IMR-90 (cell line): ENCODE measurements around the gene ATG101. TPM values are rescaled to one million over a fixed set of nuclear protein-coding genes. Genes with fewer than 3 reads are reported as not detected.

Source experiments
- ATAC-seq: fragments of 200-7000 bp; cut with Tn5 transposase; 2 replicates; pipeline ENCODE4 v1.9.1; 2020; ENCODE audit warnings: low read depth, mild to moderate bottlenecking, moderate library complexity
- BruUV-seq: library from RNA; stranded (reverse); fragments of 400-500 nt; replicated peaks from 2 replicates; lab custom pipeline; 2021; lab: Mats Ljungman, UMichigan
- CTCF ChIA-PET: fragments of 300-600 bp; formaldehyde crosslinking; extraction: SDS; loops from one replicate; lab custom pipeline; 2021; ENCODE audit warnings: antibody characterized with exemption; lab: Yijun Ruan, JAX
- POLR2A ChIA-PET: fragments of 300-600 bp; sonication (Branson Sonifier 250); formaldehyde crosslinking; loops from one replicate; lab custom pipeline; 2022; ENCODE audit warnings: antibody characterized with exemption; ENCODE audit not compliant: unreplicated experiment; lab: Charles Lee
- DNase-seq: peaks from one replicate; pipeline ENCODE4 v3.0.0; 2013
- H2AFZ ChIP-seq: replicated peaks from 2 replicates; pipeline ENCODE3; 2013; ENCODE audit warnings: low read length, mild to moderate bottlenecking; ENCODE audit not compliant: poor library complexity
- H2AK5ac ChIP-seq: 2 replicates; pipeline ENCODE4 v1.6.1; 2013; ENCODE audit warnings: low read depth, low read length, inconsistent platforms
- H2AK9ac ChIP-seq: replicated peaks from 2 replicates; pipeline ENCODE3; 2013; ENCODE audit warnings: mild to moderate bottlenecking, low read depth, low read length, moderate library complexity; ENCODE audit not compliant: poor library complexity
- H2BK120ac ChIP-seq: 2 replicates; pipeline ENCODE4 v1.6.1; 2013; ENCODE audit warnings: low read depth, low read length, inconsistent platforms
- H2BK15ac ChIP-seq: 3 replicates; pipeline ENCODE4 v1.6.1; 2013; ENCODE audit warnings: low read depth, low read length, inconsistent platforms
- H2BK20ac ChIP-seq: 2 replicates; pipeline ENCODE4 v1.6.1; 2013; ENCODE audit warnings: low read depth, mild to moderate bottlenecking, inconsistent platforms, low read length, moderate library complexity
- H2BK5ac ChIP-seq: 2 replicates; pipeline ENCODE4 v1.6.1; 2013; ENCODE audit warnings: mild to moderate bottlenecking, low read depth, low read length, inconsistent platforms; ENCODE audit not compliant: poor library complexity, severe bottlenecking
- H3K14ac ChIP-seq: replicated peaks from 2 replicates; pipeline ENCODE4 v1.6.1; 2013; ENCODE audit warnings: low read depth, low read length, inconsistent platforms
- H3K18ac ChIP-seq: 2 replicates; pipeline ENCODE4 v1.6.1; 2013; ENCODE audit warnings: low read depth, low read length, control low read depth
- H3K23ac ChIP-seq: 2 replicates; pipeline ENCODE4 v1.6.1; 2013; ENCODE audit warnings: low read depth, low read length, inconsistent platforms
- H3K27ac ChIP-seq: 2 replicates; pipeline ENCODE4 v1.5.1; 2013; ENCODE audit warnings: mild to moderate bottlenecking, control low read depth, low read length; ENCODE audit not compliant: insufficient read depth
- H3K27me3 ChIP-seq: 2 replicates; pipeline ENCODE4 v1.6.1; 2013; ENCODE audit warnings: low read length; ENCODE audit not compliant: control insufficient read depth, insufficient read depth
- H3K36me3 ChIP-seq: 2 replicates; pipeline ENCODE4 v1.6.1; 2013; ENCODE audit warnings: low read length, mixed read lengths; ENCODE audit not compliant: control insufficient read depth, insufficient read depth
- H3K4ac ChIP-seq: 2 replicates; pipeline ENCODE4 v1.6.1; 2013; ENCODE audit warnings: low read depth, low read length, inconsistent platforms
- H3K4me1 ChIP-seq: 2 replicates; pipeline ENCODE4 v1.6.1; 2013; ENCODE audit warnings: low read length, mixed read lengths; ENCODE audit not compliant: control insufficient read depth, insufficient read depth
- H3K4me2 ChIP-seq: 2 replicates; pipeline ENCODE4 v1.6.1; 2013; ENCODE audit warnings: low read depth, mild to moderate bottlenecking, control low read depth, low read length, moderate library complexity
- H3K4me3 ChIP-seq: 2 replicates; pipeline ENCODE4 v1.5.1; 2013; ENCODE audit warnings: low read depth, mild to moderate bottlenecking, control low read depth, low read length, moderate library complexity; ENCODE audit not compliant: insufficient read depth
- H3K56ac ChIP-seq: 2 replicates; pipeline ENCODE4 v1.6.1; 2013; ENCODE audit warnings: low read length, inconsistent platforms; ENCODE audit not compliant: insufficient read depth; ENCODE audit errors: extremely low read depth
- H3K79me1 ChIP-seq, 2 experiments: 2 replicates each; pipeline ENCODE4 v1.6.1; 2013; ENCODE audit warnings: low read length in 2 of 2, inconsistent platforms in 1 of 2, low read depth in 1 of 2
- H3K9ac ChIP-seq: 2 replicates; pipeline ENCODE4 v1.6.1; 2013; ENCODE audit warnings: low read depth, low read length, control low read depth
- H3K9me1 ChIP-seq: 2 replicates; pipeline ENCODE4 v1.6.1; 2013; ENCODE audit warnings: low read length, inconsistent platforms; ENCODE audit not compliant: insufficient read depth
- H3K9me3 ChIP-seq: 2 replicates; pipeline ENCODE4 v1.6.1; 2013; ENCODE audit warnings: low read length; ENCODE audit not compliant: control insufficient read depth, insufficient read depth
- H4K20me1 ChIP-seq: 2 replicates; pipeline ENCODE4 v1.6.1; 2013; ENCODE audit warnings: low read length, inconsistent platforms; ENCODE audit not compliant: insufficient read depth
- H4K5ac ChIP-seq: 2 replicates; pipeline ENCODE4 v1.6.1; 2013; ENCODE audit warnings: mild to moderate bottlenecking, low read depth, low read length, control low read depth
- H4K8ac ChIP-seq, 2 experiments: 2 replicates each; pipeline ENCODE4 v1.6.1; 2013; ENCODE audit warnings: low read depth in 2 of 2, low read length in 2 of 2, control low read depth in 1 of 2, inconsistent platforms in 1 of 2
- H4K91ac ChIP-seq: 2 replicates; pipeline ENCODE4 v1.6.1; 2013; ENCODE audit warnings: low read depth, low read length, inconsistent platforms; ENCODE audit not compliant: insufficient read depth
- CEBPB ChIP-seq: IDR thresholded peaks from 2 replicates; pipeline ENCODE4 v1.6.1; 2012; ENCODE audit warnings: low read depth, low read length, improper control_type of control experiment
- CHD1 ChIP-seq: IDR thresholded peaks from 2 replicates; pipeline ENCODE4 v1.6.1; 2012; ENCODE audit warnings: low read depth, low read length, improper control_type of control experiment
- CTCF ChIP-seq: conservative IDR thresholded peaks from 2 replicates; pipeline ENCODE4 v1.5.1; 2012; ENCODE audit warnings: mild to moderate bottlenecking, low read depth, low read length, improper control_type of control experiment
- POLR2A ChIP-seq: IDR thresholded peaks from 2 replicates; pipeline ENCODE4 v1.6.1; 2012; ENCODE audit warnings: mild to moderate bottlenecking, low read depth, low read length
- WGBS, 2 experiments: methylation state at CpG; one replicate each; pipeline versions ENCODE4 v1.1.5 to v1.1.7; 2013; ENCODE audit warnings: missing lambda C conversion rate in 2 of 2; ENCODE audit not compliant: insufficient read length in 1 of 2; ENCODE audit errors: extremely low coverage in 2 of 2; 5-methylcytosine and 5-hydroxymethylcytosine counted together
- dilution Hi-C: fragments of 300-500 bp; cut with HindIII; formaldehyde crosslinking; loops from one replicate; pipeline ENCODE4 v1.14.3; 2018; ENCODE audit warnings: low sequenced_read_pairs; ENCODE audit not compliant: unreplicated experiment
- in situ Hi-C: fragments of 300-500 bp; cut with MboI; formaldehyde crosslinking; loops from 3 replicates; pipeline ENCODE4 v1.14.3; 2019; ENCODE audit warnings: low sequenced_read_pairs, inconsistent platforms, mixed read lengths
- intact Hi-C: fragments of 100-400 bp; cut with micrococcal nuclease; formaldehyde crosslinking; loops from 2 replicates; pipeline ENCODE4 v1.10.0; 2022
- polyA plus RNA-seq, 3 experiments: library from polyadenylated mRNA; depleted of rRNA; stranded (reverse); fragments of >200 nt; gene quantifications; 2 replicates each; pipeline ENCODE4 v1.2.3, GENCODE V29; 2012; ENCODE audit warnings: low replicate concordance in 1 of 3
- total RNA-seq: library from RNA; depleted of rRNA; stranded (reverse); fragments of >200 nt; gene quantifications from 2 replicates; pipeline ENCODE4 v1.2.3, GENCODE V29; 2012

The ATG101 gene
- total and polyA plus RNA-seq, 2 of the 4 experiments (the other 2 are of a cell fraction), result 93.9 to 167 TPM

- in situ Hi-C loops (no loop called here), intact Hi-C loops (loop anchor here (2.0 kb wide), 2 partner anchors 38 to 50 kb away; no protein-coding TSS in a partner anchor), dilution Hi-C loops (no loop called here)
- peak overlapping the region; percentile 11 for H2BK5ac ChIP-seq
- no peak overlapping the region for H2BK120ac ChIP-seq
- no peak overlapping the region for H2BK15ac ChIP-seq
- H4K8ac ChIP-seq, result peak overlapping the region in 1 of 2 experiments; percentile 42; a peak in 1 of 4 replicates
- TSS peak; percentile 95 for BruUV-seq
- peak overlapping the region; percentile 2; the same call in 1 of the 2 replicates for H3K9ac ChIP-seq
- peak overlapping the region; percentile 29; the same call in 1 of the 2 replicates for H3K14ac ChIP-seq
- CTCF ChIA-PET, result interaction anchor here (1.0 to 1.6 kb wide), 5 partner anchors 9 to 50 kb away, joined by 4 to 9 read pairs (median 5); partner anchors contain the start of gene NR4A1
- H3K79me1 ChIP-seq, result peaks cover 0 to 11% of the 10 kb centered on the region in 2 experiments; a peak in 2 of 4 replicates
- H4K20me1 ChIP-seq, result no peaks in the 10 kb centered on the region
- H3K36me3 ChIP-seq, result no peaks in the 10 kb centered on the region
- ATAC-seq (peak; percentile 44), DNase-seq (peak; percentile 80)
- no peak overlapping the region for H4K91ac ChIP-seq
- H3K4me1 ChIP-seq, result peaks cover 8% of the 10 kb centered on the region
- no CpG with 5 or more reads among the region's 5 CpGs for WGBS, 2 experiments
- peak overlapping the region; percentile 17 for H2AK9ac ChIP-seq
- H3K27ac ChIP-seq, result 0 out of 2 replicates have a peak overlapping the region, but pooled peaks have one; percentile 25
- 0 out of 2 replicates have a peak overlapping the region, but pooled peaks have one; percentile 3 for H2AK5ac ChIP-seq
- H4K5ac ChIP-seq, result no peak overlapping the region
- H3K18ac ChIP-seq, result no peak overlapping the region; the same call in 1 of the 2 replicates
- 0 out of 2 replicates have a peak overlapping the region, but pooled peaks have one; percentile 12 for H2BK20ac ChIP-seq
- H2AFZ ChIP-seq, result peak overlapping the region; percentile 93
- H3K4me3 ChIP-seq, result peak overlapping the region; percentile 20; the same call in 1 of the 2 replicates
- TF ChIP-seq CEBPB (0 out of 2 replicates have a peak, but pooled peaks have one; percentile 10), POLR2A (0 out of 2 replicates have a peak, but pooled peaks have one; percentile 61), CHD1 (no peak; the same call in 1 of the 2 replicates), CTCF (no peak)
- H3K4ac ChIP-seq, result peak overlapping the region; percentile 19; the same call in 1 of the 2 replicates
- POLR2A ChIA-PET, result interaction anchor here (0.9 to 1.2 kb wide), 4 partner anchors 14 to 32 kb away, joined by 3 to 5 read pairs (median 3); partner anchors contain the start of gene NR4A1
- no peak overlapping the region for H3K56ac ChIP-seq
- no peak overlapping the region; the same call in 1 of the 2 replicates for H3K23ac ChIP-seq
- H3K9me3 ChIP-seq, result no peaks in the 10 kb centered on the region
- H3K4me2 ChIP-seq, result peak overlapping the region; percentile 79
- no peaks in the 10 kb centered on the region for H3K27me3 ChIP-seq
- peaks cover 2% of the 10 kb centered on the region for H3K9me1 ChIP-seq
Measured at GRCh38 chr12:52032446-52032803, 37.4 kb upstream of the ATG101 start.
